ENCODE results near the gene ARID5B.

Gene ARID5B

DNA sequence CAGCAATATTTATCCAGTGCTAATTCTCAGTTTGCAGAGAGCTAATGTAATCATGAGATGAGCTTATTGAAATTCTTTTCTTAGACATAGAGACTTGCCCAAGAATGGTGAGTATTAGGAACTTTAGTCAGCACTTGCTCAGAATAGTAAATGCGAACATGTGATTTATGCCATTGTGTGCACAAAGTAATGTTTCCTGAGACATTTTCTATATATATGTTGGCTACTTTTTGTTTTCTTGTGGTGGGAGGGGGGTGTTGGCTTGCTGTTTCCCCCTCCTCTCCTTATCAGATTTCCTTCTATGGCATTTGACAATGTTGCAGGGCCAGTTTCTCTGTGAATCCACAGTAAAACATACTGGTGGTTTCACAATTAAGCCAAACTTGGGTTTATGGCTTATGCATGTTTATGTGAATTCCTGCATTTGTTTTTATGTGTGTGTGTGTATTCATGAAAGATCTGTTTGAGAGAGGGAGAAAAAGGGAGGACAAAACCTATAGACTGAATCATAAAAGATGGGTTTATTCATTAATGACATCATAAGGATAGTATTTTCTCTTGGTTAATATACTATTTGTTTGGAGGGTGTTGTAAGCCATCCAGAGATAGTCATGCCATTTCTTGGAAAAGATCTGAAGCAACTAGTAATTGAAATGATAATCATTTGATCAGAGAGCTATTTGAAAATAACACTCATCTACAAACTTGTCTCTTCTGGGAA lies 36.3 kb downstream of the ARID5B start:
- no peak for DNase-seq (ENCODE audit: low read depth, low spot score)

DNA sequence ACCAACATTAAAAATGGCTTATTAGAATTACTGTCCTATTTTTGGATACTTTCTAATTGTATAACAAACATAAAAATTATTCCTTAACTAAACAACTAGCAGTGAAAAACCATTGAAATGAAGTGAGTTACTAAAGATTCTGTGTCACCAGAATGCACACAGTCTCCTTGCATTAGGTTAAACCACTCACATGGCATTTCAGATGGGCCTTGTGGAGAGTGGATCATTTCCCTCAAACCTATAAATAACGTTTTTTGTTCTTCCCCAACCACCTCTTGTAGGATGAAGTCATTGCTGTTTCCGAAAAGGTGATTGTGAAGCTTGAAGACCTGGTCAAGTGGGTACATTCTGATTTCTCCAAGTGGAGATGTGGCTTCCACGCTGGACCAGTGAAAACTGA lies 38.4 kb downstream of the ARID5B start:
- no peak for DNase-seq (ENCODE audit: low read depth, low spot score)

DNA sequence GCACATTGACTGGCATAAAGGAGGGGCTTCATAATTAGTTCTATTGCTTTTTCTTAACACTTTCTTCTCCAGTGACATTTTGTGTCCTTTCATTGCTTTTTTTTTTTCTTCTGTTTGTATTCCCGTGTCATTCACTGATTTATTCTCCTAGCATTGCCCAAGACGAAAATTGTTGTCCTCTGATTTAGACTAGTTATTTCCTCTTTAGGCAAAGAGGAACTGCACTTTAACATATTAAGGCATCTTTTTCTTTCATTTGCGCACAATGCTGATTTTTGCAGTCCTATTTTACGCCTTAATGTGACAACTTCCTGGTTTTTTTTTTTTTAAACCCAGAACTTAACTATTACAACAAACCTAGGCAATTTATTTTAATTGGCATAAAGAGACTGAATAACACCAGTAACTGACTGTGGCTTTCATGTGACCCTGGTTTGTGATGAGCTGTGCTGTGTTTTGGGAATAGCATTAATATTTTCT lies 39.7 kb downstream of the ARID5B start:
- no peak for DNase-seq (ENCODE audit: low read depth, low spot score)

DNA sequence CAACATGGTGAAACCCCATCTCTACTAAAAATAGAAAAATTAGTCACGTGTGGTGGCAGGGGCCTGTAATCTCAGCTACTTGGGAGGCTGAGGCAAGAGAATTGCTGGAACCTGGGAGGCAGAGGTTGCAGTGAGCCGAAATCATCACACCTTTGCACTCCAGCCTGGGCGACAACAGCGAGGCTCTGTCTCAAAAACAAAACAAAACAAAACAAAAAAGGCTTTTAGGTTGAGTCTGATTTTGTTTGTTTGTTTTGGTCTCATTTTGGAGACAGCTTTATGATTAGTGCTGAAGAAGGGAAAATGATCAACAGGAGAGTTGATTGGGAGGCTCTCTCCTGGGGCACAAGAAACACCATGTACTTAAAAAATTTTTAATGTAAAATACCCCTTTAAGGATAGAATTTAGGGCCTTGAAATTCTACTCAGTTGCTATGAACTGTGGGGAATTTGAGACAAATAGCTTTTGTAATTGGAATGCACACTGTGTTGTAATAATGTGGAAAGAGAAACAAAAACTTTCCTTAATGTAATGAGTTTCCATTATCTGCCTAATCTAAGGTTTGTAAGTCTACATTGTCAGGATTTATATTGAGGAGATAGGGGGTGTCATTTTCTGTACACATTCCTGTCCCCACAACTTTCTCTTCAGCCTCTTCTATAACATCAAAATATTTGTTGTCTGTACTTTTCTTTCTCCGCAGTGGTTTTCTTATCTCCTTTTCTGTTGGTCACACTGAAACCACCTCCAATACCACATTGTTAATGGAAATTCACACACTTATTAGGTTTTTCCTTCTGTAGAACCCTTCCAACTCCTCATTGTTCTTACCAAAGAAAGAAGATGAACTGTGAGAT lies 41.3 kb downstream of the ARID5B start:
- no peak for DNase-seq (ENCODE audit: low read depth, low spot score)

DNA sequence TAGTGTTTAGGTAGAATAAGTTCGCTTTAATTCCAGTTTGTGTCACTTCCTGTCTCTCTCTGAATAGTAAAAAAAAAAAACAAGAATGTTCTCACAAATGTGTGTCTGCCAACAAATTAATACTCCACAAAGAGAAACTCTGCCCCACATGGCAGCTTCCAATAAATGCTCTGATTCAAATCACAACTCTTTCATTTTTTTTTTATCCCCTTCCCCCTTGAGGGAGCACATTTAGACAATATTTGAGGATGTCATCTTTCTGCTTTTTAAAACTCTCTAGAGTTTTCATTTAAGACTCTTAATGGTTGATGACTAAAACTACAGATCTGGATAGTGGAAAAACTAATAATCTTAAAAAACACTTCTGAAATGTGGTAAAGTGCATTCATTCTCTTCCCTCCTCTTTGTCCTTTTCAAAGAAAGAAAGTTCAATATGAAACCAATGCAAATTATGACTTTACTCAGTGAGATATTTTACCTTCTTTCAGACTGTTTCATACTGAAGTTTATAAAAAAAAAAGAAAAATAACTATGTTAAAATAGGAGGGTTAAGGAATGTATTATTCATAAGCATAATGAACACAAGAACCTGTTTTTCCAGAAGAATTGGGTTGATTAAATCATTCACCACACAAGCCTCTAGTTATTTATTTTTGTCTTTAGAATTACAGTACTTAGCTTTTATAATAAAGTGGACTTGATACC lies 42.3 kb downstream of the ARID5B start:
- DNase-seq (ENCODE audit: low read depth, low spot score) = no peak

DNA sequence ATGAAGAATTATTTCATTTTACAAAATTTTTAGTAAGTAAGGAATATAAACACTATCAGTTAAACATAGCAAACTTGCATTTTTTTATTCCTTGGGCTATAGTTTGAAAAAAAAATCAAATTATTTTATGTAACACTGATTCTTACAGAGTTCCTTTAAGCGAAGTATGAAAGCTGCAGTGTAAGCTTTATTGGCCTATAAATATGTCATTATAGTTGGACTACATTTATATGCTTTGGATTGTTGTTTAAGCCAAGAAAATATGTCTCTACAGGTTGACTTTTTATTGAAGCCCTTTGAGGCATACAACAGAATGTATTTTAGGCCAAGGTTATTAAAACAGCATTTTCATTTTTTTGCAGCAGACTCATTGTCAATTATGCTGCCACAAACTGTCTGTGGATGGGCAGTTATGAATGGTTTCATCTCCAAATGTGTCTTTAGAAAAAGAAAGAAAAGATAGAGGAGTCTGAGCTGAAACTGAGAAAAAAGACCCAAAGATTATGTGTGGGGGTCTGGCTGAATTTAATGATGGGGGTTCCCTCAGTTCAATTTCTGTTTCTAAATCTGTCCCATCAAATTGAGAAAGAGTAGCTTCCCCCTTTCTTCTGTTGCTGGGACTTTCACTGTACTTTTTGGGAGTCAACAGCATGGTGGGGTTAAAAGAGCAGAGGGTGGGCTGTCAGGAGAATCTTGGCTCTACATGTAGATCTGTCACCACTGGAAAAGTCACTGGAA lies 43.1 kb downstream of the ARID5B start:
- no peak for DNase-seq (ENCODE audit: low read depth, low spot score)

DNA sequence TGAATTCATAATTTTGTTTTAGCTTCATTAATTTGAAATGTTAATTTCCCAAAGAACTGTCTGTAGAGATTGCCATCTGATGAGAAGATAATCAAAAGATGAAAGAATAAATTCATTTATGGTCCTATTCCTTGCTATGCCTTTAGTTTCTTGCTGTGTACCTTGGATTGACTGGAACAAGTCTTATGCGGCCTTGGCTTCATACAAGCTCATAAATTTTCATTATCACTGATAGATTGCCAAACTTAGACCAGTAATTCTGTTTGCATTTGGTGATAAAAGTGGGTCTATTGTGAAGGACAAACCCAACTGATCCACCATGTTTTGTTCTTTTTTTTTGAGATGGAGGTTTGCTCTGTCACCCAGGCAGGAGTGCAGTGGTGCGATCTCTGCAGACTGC lies 48.2 kb downstream of the ARID5B start:
- DNase-seq (ENCODE audit: low read depth, low spot score) = no peak

DNA sequence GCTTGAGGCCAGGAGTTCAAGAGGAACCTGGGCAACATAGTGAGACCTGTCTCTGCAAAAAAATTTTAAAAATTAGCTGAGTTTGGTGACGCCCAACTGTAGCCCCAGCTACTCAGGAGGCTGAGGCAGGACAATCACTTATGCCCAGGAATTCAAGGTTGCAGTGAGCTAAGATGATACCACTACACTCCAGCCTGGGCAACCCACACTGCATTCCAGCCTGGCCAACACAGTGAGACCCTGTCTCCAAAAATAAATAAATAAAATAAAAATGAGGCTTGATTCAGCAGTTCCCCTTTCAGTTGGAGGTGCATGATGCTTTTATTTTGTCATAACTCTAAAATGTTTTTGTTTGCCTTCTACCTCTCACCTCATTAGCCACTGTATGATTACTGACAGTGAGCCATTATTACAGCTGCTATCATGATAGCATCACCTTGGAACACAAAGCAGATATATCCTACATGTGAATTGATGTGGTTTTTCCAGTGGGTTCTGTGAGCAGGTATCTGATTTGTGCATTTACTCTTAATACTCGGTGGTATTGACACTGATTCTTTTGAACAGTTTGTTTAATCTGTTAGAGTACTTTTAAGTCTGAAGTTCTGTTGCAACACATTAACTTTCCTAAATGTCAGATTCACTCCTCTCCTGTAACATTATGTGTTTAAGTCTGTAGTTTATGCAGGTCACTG lies 49.1 kb downstream of the ARID5B start:
- no peak for DNase-seq (ENCODE audit: low read depth, low spot score)

DNA sequence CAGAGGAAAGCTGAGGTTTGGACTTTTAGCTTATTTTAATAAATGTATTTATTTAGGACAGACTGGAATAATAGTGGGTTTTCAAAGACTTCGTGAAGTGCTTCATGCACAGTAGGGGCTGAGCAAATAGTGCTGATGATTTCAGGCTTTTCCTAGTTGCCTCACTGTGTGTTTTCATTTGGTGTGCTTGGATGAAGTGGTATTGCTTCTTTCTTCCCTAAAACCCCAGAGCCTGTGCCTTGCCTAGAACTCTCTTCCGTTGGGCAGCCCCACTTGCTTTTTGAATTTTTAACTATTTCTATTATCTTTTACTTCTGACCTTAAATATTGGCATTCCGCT lies 49.6 kb downstream of the ARID5B start:
- DNase-seq (ENCODE audit: low read depth, low spot score) = no peak

DNA sequence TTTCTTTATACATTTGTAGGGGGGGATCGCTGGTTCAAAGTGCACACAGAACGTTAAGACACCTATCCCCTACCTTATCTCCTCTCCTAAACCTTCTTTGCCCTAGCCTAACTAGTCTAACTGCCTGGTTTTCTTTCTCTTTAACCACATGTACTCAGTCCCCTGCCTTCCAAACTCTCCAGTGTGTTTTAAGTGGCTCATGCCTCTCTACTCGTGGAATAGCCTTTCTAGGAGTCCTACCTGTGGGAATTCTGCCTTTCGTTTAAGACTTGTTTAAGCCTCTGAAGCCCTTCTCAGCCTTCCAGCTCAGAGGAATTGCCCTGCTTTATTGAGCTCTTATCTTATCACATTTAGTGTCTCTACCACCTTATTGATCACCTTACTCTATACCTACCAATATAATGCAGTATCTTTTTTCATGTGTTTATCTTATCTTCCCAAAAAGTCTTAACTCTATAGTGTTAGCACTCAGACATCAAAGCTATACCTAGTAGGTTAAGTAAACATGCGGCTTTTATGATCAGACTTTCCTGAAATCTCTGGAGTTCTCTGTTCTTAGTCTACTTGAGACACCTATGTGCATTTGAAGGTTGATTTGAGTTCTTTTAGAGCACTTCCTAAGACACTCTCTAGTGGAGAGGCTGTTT lies 50.7 kb downstream of the ARID5B start:
- DNase-seq (ENCODE audit: low read depth, low spot score) = no peak

DNA sequence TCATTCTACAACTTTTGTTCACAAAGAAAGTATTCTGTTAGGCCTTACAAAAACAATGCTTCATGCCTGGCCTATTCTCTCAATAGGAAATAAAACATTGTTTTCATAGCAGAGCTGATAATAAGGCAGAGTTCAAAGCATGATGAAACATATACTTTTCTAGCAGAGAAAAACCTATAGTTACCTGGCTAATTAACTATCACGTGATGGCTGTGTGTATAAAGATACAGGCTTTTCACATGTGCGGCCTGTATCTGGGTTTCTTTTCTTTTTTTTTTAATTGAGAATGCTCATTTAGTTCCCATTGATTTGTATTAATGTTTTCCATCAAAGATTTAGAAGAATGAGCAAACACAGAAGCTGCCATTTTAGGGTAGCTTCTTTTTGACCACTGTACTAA lies 51.7 kb downstream of the ARID5B start:
- no peak for DNase-seq (ENCODE audit: low read depth, low spot score)

DNA sequence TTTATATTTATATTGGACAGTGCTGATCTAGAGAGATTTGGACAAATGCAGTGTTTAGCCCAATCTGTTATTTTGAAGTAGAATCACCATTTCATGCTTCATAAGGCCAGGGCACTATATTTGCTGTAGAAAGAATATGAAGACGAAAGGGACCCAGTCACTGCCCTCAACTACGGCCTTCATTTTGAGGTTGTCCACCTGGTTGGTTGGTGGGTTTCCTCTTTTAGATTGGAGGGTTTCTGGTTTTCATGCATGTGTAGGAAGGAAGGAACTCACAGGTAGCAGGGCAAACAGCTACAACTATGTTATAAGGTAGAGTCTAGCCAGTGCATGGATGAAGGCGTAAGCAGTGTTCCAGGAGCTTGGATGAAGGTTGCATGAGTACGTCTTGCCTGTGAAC lies 56.3 kb downstream of the ARID5B start:
- DNase-seq (ENCODE audit: low read depth, low spot score) = no peak

DNA sequence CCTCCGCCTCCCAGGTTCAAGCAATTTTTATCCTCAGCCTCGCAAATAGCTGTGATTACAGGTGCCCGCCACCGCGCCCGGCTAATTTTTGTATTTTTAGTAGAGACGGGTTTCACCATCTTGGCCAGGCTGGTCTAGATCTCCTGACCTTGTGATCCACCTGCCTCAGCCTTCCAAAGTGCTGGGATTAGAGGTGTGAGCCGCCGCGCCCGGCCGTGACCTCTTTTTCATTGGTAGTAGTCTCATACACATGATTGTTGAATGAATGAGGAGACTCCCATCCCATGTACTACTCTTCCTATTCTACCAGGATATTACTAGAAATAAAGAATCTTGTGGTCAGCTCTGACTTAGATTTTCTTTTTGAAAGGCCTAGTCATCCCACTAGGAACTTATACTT lies 56.8 kb downstream of the ARID5B start:
- no peak for DNase-seq (ENCODE audit: low read depth, low spot score)

DNA sequence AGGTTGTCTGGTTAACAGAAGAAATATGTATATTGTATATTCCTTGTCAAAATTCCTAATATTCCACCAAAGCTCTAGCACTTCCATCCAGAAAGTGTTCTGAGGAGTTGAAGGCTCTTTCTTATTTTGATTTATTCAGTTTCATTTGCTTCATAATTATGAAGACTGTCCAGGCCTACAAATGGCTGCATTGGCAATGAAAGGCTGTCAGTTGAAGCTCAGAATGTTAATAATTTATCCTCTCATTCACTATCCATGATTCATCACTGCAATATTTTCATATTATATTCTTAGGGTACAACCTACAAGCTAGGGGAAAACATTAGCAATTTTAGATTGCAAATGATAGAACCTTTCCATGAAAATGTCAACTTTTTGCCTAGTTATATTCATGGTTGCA lies 57.3 kb downstream of the ARID5B start:
- DNase-seq (ENCODE audit: low read depth, low spot score) = no peak

DNA sequence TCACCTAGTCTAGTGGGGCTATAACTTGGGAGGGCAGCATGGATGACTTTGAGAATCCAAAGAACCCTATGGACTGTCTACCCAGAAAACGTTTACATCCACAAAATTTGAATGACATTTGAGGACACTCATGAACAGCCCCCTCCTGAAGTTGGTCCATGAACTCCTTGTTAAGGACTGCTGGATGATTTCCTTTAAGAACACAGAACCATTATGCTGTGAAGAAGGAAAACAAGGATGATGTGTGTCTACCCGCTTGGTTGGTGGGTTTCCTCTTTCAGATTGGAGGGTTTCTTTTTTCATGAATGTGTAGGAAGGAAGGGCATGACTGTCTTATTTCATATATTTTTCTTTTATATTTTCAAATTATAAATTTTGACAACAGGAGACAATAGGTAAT lies 58.3 kb downstream of the ARID5B start:
- no peak for DNase-seq (ENCODE audit: low read depth, low spot score)

DNA sequence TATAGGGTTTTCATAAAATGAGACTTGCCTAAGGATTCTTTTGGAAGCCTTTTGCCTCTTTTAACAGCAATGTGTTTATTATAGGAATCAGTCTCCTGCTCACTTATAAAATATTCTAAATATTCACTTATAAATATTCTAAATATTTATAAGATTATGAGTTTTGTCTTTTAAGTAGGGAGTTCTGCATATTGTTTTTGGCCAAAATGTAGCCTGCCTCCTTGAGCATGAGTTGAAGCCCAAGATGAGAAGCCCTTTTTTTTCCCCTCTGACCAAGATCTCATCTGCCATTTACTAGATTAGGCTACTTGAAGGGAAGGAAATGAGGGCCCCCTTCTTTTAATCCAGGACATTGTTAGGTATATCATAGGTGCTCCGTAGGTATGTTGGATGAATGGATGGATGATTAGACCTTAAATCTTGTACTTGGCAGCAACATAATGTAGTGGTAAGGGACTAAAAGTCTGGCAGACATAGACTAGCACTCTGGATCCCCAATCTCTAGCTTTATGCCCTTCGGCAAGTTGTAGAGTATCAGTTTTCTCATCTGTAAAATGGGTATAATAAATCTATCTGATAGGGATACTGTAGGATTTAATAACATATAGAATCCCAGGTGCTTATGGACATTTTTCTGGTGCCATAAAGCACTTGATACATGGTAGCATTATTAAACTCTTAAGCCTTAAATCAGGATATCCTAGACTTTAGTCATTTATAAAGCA lies 59.1 kb downstream of the ARID5B start:
- DNase-seq (ENCODE audit: low read depth, low spot score) = no peak

DNA sequence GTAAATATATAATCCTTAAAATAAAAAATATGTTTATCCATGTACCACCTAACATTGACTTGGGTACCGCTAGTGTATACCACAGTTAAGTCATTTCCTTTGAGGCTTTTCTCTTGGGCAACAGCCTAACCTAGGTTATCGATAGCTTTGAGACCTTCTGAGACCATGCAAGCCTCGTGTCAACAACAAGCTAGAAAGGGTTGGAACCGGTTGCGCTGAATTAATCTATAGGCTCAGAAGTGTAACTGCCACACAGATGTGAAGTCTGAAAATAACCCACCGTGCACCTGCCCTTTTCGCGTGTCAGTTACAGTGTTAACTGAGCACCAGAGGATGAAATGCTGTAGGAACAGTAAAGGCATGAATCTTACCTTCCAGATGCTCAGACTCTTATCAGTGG lies 59.8 kb downstream of the ARID5B start:
- DNase-seq (ENCODE audit: low read depth, low spot score) = no peak

DNA sequence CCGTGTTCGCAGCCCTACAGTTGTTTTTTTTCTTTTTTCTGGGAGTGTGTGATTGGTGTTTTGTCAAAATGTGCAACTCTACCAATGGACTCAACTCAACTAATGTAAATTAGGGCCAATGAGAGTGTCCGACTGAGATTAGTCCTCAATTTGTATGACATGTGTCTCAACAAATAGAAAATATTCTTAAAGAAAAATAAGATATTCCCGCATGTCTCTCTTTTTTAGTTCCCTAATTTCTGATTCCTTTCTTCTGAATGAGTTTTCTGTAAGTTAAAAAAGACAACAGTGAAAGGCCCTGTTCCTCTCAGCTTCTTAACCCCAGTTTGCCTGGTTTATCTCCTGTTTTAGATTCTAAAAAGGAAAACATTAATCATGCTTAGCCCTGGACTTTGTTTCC lies 61.5 kb downstream of the ARID5B start:
- no peak for DNase-seq (ENCODE audit: low read depth, low spot score)

DNA sequence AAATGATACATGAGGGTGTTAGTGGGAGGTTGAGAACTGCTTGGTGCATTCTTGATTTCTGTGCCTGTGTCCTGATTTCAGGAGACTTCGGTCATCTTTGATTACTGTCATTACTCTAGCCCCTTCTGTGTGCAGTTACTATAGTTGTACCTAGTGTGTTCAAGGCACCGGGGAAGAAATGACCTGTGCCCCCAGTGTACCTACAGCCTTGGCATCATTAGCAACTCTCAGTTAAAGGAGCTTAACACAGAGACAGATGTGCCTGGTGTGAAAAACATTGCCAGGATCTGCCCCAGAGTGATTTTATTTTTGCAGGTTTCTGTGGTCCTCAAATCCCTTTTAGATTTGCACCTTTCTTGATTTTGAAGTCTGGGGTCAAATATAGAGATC lies 62.2 kb downstream of the ARID5B start:
- no peak for DNase-seq (ENCODE audit: low read depth, low spot score)

DNA sequence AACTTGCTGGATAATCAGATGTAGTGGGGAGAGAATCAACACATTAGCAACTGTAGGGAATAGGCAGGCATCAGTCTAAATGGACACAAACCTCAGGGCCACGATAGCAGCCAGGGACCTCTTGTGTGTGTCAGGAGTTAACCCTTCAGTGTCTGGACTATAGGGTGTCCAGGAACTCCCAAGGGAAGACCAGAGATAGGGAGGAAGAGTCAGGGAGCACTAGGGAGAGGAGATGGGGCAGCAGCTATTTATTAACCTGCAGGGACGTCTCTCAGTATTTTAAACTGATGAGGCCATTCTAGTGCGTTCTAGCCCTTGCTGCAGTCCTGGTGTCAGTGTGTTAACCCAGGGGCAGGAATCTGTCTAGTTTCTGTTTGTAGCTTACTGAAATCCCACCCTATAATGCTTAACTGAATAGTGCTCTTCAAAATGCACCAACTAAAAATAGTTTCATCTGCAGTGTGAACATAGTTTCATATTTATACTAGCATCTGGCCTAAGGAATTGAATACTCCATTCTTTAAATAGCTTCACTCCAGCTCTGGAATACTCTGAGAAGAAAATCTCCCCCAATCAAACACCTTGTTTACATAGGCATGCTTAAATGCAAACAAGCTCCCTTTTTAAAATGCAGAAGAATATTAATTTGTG lies 62.7 kb downstream of the ARID5B start:
- no peak for DNase-seq (ENCODE audit: low read depth, low spot score)

Data from activated CD4-positive, CD25-positive, alpha-beta regulatory T cell treated with anti-CD3 and anti-CD28 coated beads, Interleukin-2, amount 50 U/mL, for 16 hours (primary cell).